Natural killer cell (primary cell): Measurements from ENCODE around the gene SASH1. TPM values are rescaled to one million over a fixed set of nuclear protein-coding genes. Genes with fewer than 3 reads are reported as not detected.

Experiments
- ATAC-seq, 3 donors: fragments of 150-1000 bp in 2 of 3; fragments of 200-7000 bp in 1 of 3; cut with Tn5 transposase; 1 replicate in 1 of 3; 2 replicates in 2 of 3; pipeline ENCODE4 v1.10.0; 2021; ENCODE audit warnings: mild to moderate bottlenecking in 2 of 3, moderate library complexity in 2 of 3
- DNase-seq, 2 donors: peaks; one replicate each; pipeline versions ENCODE4 v3.0.0 to v3.0.0-alpha.2; 2013 to 2021; ENCODE audit warnings: mixed read lengths in 1 of 2
- H3K27ac ChIP-seq: one replicate; pipeline ENCODE4 v1.5.1; 2013; ENCODE audit warnings: mild to moderate bottlenecking, low read length
- H3K27me3 ChIP-seq: one replicate; pipeline ENCODE4 v1.6.1; 2013; ENCODE audit warnings: low read length; ENCODE audit not compliant: control insufficient read depth, insufficient read depth
- H3K36me3 ChIP-seq: one replicate; pipeline ENCODE4 v1.6.1; 2013; ENCODE audit warnings: low read length; ENCODE audit not compliant: control insufficient read depth, insufficient read depth
- H3K4me1 ChIP-seq: one replicate; pipeline ENCODE4 v1.6.1; 2013; ENCODE audit warnings: low read length; ENCODE audit not compliant: control insufficient read depth, insufficient read depth
- H3K4me3 ChIP-seq: one replicate; pipeline ENCODE4 v1.5.1; 2013; ENCODE audit warnings: low read length
- H3K9me3 ChIP-seq: one replicate; pipeline ENCODE4 v1.6.1; 2013; ENCODE audit warnings: low read length; ENCODE audit not compliant: control insufficient read depth, insufficient read depth
- H3K27ac Mint-ChIP-seq, 2 donors: one replicate each; pipeline ENCODE4 v1.8.0; 2022; ENCODE audit warnings: mild to moderate bottlenecking in 2 of 2, mixed read lengths in 2 of 2, moderate library complexity in 1 of 2
- H3K27me3 Mint-ChIP-seq, 2 donors: one replicate each; pipeline ENCODE4 v1.8.0; 2022; ENCODE audit warnings: low read depth in 2 of 2, mixed read lengths in 2 of 2
- H3K36me3 Mint-ChIP-seq: one replicate; pipeline ENCODE4 v1.8.0; 2022; ENCODE audit warnings: mixed read lengths
- H3K4me1 Mint-ChIP-seq, 2 donors: one replicate each; pipeline ENCODE4 v1.8.0; 2022; ENCODE audit warnings: mixed read lengths in 2 of 2
- H3K4me3 Mint-ChIP-seq: one replicate; pipeline ENCODE4 v1.8.0; 2022; ENCODE audit warnings: mild to moderate bottlenecking, moderate library complexity, mixed read lengths
- H3K9me3 Mint-ChIP-seq, 2 donors: one replicate each; pipeline ENCODE4 v1.8.0; 2022; ENCODE audit warnings: mixed read lengths in 2 of 2
- CTCF ChIP-seq: fragments of 200-600 bp; IDR thresholded peaks from one replicate; pipeline ENCODE4 v1.8.0; 2022; ENCODE audit warnings: antibody characterized with exemption
- WGBS: methylation state at CpG from one replicate; pipeline ENCODE4 v1.1.7; 2013; ENCODE audit warnings: missing lambda C conversion rate; ENCODE audit not compliant: insufficient coverage; 5-methylcytosine and 5-hydroxymethylcytosine counted together
- intact Hi-C: fragments of 100-400 bp; cut with micrococcal nuclease; formaldehyde crosslinking; loops from one replicate; pipeline ENCODE4 v1.14.2; 2022
- total RNA-seq, 4 donors: library from RNA; stranded (reverse); fragments of 120-200 nt in 1 of 4; gene quantifications; one replicate each; pipeline versions ENCODE4 v1.2.3 to v1.2.4, GENCODE V29; 2013 to 2022

Gene SASH1
- total RNA-seq, 3 donors from 2014 or later (not counting 1 experiment from before 2014, with no cell fraction given): 0.63 to 6.2 (median 2.7) TPM

- ATAC-seq (no peak), DNase-seq (no peak)
- Histone ChIP-seq H3K36me3 (no peaks in the 10 kb centered on the region), H3K4me3 (no peak overlapping the region), H3K9me3 (no peaks in the 10 kb centered on the region), H3K4me1 (peaks cover 6% of the 10 kb centered on the region), H3K27me3 (peaks cover 17% of the 10 kb centered on the region), H3K27ac (no peak overlapping the region)
- no peaks in the 10 kb centered on the region for H3K9me3 Mint-ChIP-seq
- H3K27ac Mint-ChIP-seq: no peak overlapping the region
- peaks cover 6% of the 10 kb centered on the region in 2 donors for H3K4me1 Mint-ChIP-seq
- H3K36me3 Mint-ChIP-seq: no peaks in the 10 kb centered on the region
- H3K4me3 Mint-ChIP-seq: no peak overlapping the region
- 81% methylated on average over 1 of the region's 1 CpG for WGBS
- peaks cover 32 to 52% of the 10 kb centered on the region in 2 donors for H3K27me3 Mint-ChIP-seq
- no peak for TF ChIP-seq CTCF
- intact Hi-C loops: no loop called here
These were observed 2.5 kb downstream of the SASH1 start for GRCh38 chr6:148345176-148345575.

- Histone ChIP-seq H3K4me1 (peaks cover 6% of the 10 kb centered on the region), H3K27me3 (peaks cover 17% of the 10 kb centered on the region), H3K27ac (no peak overlapping the region), H3K36me3 (no peaks in the 10 kb centered on the region), H3K9me3 (no peaks in the 10 kb centered on the region), H3K4me3 (no peak overlapping the region)
- Mint-ChIP-seq H3K4me3 (no peak overlapping the region), H3K27me3 (peaks cover 32 to 52% of the 10 kb centered on the region in 2 donors), H3K9me3 (no peaks in the 10 kb centered on the region), H3K36me3 (no peaks in the 10 kb centered on the region), H3K27ac (no peak overlapping the region), H3K4me1 (peaks cover 6% of the 10 kb centered on the region in 2 donors)
- intact Hi-C loops: no loop called here
- 81% methylated on average over 2 of the region's 4 CpGs for WGBS
- no peak for DNase-seq
- no peak for ATAC-seq
- no peak for TF ChIP-seq CTCF
These were observed 2.9 kb downstream of the SASH1 start for GRCh38 chr6:148345578-148345977.

- intact Hi-C loops: no loop called here
These were observed 4.2 kb downstream of the SASH1 start for GRCh38 chr6:148346681-148347440.

More at GRCh38 chr6:148346681-148347440, 4.2 kb downstream of the SASH1 start:
- H3K27ac Mint-ChIP-seq: no peak overlapping the region
- H3K27ac ChIP-seq: no peak overlapping the region
- DNase-seq: no peak
- no peaks in the 10 kb centered on the region for H3K36me3 Mint-ChIP-seq
- H3K9me3 ChIP-seq: no peaks in the 10 kb centered on the region
- WGBS: 72% methylated on average over 6 of the region's 6 CpGs
- H3K4me1 ChIP-seq: peaks cover 6% of the 10 kb centered on the region
- H3K9me3 Mint-ChIP-seq: no peaks in the 10 kb centered on the region
- peaks cover 27 to 47% of the 10 kb centered on the region in 2 donors for H3K27me3 Mint-ChIP-seq
- peaks cover 6% of the 10 kb centered on the region in 2 donors for H3K4me1 Mint-ChIP-seq
- H3K4me3 ChIP-seq: no peak overlapping the region
- ATAC-seq: no peak
- peaks cover 10% of the 10 kb centered on the region for H3K27me3 ChIP-seq
- no peak for TF ChIP-seq CTCF
- H3K36me3 ChIP-seq: no peaks in the 10 kb centered on the region
- H3K4me3 Mint-ChIP-seq: no peak overlapping the region
